ENCODE data around the gene DDI2.

- no peak for TF ChIP-seq CTCF (IDR thresholded peaks at IDR 0.05; ENCODE audit: insufficient read depth, low read depth, low read length)
- no peak for TF ChIP-seq EZH2 (IDR thresholded peaks at IDR 0.05; ENCODE audit: insufficient read depth, low read length)
These were observed 37.6 kb upstream of the DDI2 start for GRCh38 chr1:15579683-15580047.
